Measurements from ENCODE around the gene PRPH2.

The PRPH2 gene

GRCh38 chr6:42769051-42769450 is 46.7 kb upstream of the PRPH2 start:
- Histone ChIP-seq H3K79me2 (ENCODE audit: insufficient read depth, low read length) (peaks cover 11% of the 10 kb centered on the region), H3K36me3 (ENCODE audit: insufficient read depth, low read length) (no peaks in the 10 kb centered on the region), H3K27me3 (ENCODE audit: insufficient read depth, low read length, poor library complexity, severe bottlenecking) (no peaks in the 10 kb centered on the region), H3F3A (ENCODE audit: low read depth) (peaks cover 3% of the 10 kb centered on the region), H3K4me1 (ENCODE audit: insufficient read depth, low read length, poor library complexity, severe bottlenecking) (peaks cover 17% of the 10 kb centered on the region), H3K9me2 (replicated peaks; ENCODE audit: low read depth, low read length) (no peaks in the 10 kb centered on the region), H3K4me2 (ENCODE audit: low read depth, low read length, poor library complexity, severe bottlenecking) (no peak overlapping the region), H3K4me3 (ENCODE audit: low read length, poor library complexity, severe bottlenecking) (no peak overlapping the region), H3K9ac (ENCODE audit: low read depth, low read length, poor library complexity, severe bottlenecking) (no peak overlapping the region), H4K20me1 (ENCODE audit: insufficient read depth, low read length, poor library complexity, severe bottlenecking) (no peaks in the 10 kb centered on the region), H2AFZ (ENCODE audit: low read length) (no peak overlapping the region), H3K9me3 (ENCODE audit: insufficient read depth, low read depth, low read length) (no peaks in the 10 kb centered on the region)
- TF ChIP-seq CTCF (conservative IDR thresholded peaks at IDR 0.05; ENCODE audit: low read length): no peak
- TF ChIP-seq EZH2phosphoT487 (IDR thresholded peaks at IDR 0.05; ENCODE audit: borderline replicate concordance): no peak

- Histone ChIP-seq H2AFZ (ENCODE audit: low read length) (no peak overlapping the region), H3F3A (ENCODE audit: low read depth) (no peaks in the 10 kb centered on the region; the same call in 1 of the 2 replicates), H3K4me3 (ENCODE audit: low read length, poor library complexity, severe bottlenecking) (no peak overlapping the region), H3K9ac (ENCODE audit: low read depth, low read length, poor library complexity, severe bottlenecking) (no peak overlapping the region), H3K79me2 (ENCODE audit: insufficient read depth, low read length) (no peaks in the 10 kb centered on the region), H3K9me3 (ENCODE audit: insufficient read depth, low read depth, low read length) (no peaks in the 10 kb centered on the region), H3K4me2 (ENCODE audit: low read depth, low read length, poor library complexity, severe bottlenecking) (no peak overlapping the region), H3K4me1 (ENCODE audit: insufficient read depth, low read length, poor library complexity, severe bottlenecking) (peaks cover 4% of the 10 kb centered on the region), H3K36me3 (ENCODE audit: insufficient read depth, low read length) (no peaks in the 10 kb centered on the region), H3K9me2 (replicated peaks; ENCODE audit: low read depth, low read length) (no peaks in the 10 kb centered on the region), H4K20me1 (ENCODE audit: insufficient read depth, low read length, poor library complexity, severe bottlenecking) (no peaks in the 10 kb centered on the region), H3K27me3 (ENCODE audit: insufficient read depth, low read length, poor library complexity, severe bottlenecking) (no peaks in the 10 kb centered on the region)
- TF ChIP-seq CTCF (conservative IDR thresholded peaks at IDR 0.05; ENCODE audit: low read length) (no peak), EZH2phosphoT487 (IDR thresholded peaks at IDR 0.05; ENCODE audit: borderline replicate concordance) (no peak)
Observed at GRCh38 chr6:42766163-42766670, 43.8 kb upstream of the PRPH2 start.

DNA sequence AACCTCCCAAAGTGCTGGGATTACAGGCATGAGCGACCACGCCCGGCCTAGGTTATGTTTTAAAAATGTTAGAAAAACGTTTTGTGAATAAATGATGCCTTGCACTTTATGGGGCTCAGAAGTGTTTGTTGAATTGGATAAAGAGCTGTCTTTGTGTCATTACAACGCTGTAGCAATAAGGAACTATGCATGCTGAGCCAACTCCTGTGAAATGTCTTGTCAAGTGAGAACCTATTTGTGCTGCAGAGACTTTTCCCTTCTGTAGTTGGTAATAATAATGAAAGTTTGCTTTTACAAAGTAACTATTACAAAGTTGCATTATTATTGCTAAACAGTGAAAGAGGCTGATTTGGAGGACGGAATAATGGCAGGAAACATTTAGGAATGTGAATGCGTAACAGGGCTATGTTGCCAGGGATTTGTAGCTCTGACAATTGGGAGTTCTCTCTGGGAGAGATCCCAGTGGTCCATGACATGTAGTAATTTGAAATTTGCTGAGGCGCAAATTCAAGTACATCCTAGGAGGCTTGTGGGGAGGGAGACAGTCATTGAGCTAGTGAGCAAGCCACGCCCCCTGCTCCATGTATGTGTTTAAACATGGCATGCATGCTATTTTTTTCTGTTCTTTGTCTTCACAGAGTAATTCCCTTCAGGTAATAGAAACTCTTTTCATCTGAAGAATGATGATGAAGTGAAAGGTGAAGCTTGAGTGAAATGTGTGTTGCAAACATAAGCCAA is 42.7 kb upstream of the PRPH2 start:
- Histone ChIP-seq H3K27me3 (ENCODE audit: insufficient read depth, low read length, poor library complexity, severe bottlenecking) (no peaks in the 10 kb centered on the region), H4K20me1 (ENCODE audit: insufficient read depth, low read length, poor library complexity, severe bottlenecking) (no peaks in the 10 kb centered on the region), H3K9ac (ENCODE audit: low read depth, low read length, poor library complexity, severe bottlenecking) (no peak overlapping the region), H2AFZ (ENCODE audit: low read length) (no peak overlapping the region), H3K36me3 (ENCODE audit: insufficient read depth, low read length) (no peaks in the 10 kb centered on the region), H3K79me2 (ENCODE audit: insufficient read depth, low read length) (no peaks in the 10 kb centered on the region), H3K4me1 (ENCODE audit: insufficient read depth, low read length, poor library complexity, severe bottlenecking) (no peaks in the 10 kb centered on the region), H3K9me2 (replicated peaks; ENCODE audit: low read depth, low read length) (no peaks in the 10 kb centered on the region), H3K4me3 (ENCODE audit: low read length, poor library complexity, severe bottlenecking) (no peak overlapping the region), H3K4me2 (ENCODE audit: low read depth, low read length, poor library complexity, severe bottlenecking) (no peak overlapping the region), H3K9me3 (ENCODE audit: insufficient read depth, low read depth, low read length) (no peaks in the 10 kb centered on the region), H3F3A (ENCODE audit: low read depth) (no peaks in the 10 kb centered on the region; the same call in 1 of the 2 replicates)
- TF ChIP-seq CTCF (conservative IDR thresholded peaks at IDR 0.05; ENCODE audit: low read length): no peak
- no peak for TF ChIP-seq EZH2phosphoT487 (IDR thresholded peaks at IDR 0.05; ENCODE audit: borderline replicate concordance)
